ENCODE data around the gene ZNF23.

ZNF23 gene

DNA sequence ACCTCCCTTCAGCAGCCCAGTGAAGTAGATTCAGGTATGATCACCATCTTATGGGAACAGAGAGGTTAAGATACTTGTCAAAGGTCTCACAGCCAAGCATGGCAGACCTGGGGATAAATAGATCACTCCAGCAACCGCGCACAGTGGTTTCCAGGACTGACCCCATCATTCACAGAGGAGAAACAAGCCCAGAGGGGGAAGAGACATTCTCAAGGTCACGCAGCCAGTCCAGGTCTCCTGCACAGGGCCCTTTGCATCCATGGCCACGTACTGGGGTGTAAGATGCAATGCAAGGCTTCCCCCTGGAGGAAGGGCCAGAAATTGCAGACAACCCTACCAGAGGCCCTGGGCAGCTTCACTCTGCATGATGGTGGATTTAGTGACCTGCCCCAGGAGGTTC, 40.1 kb downstream of the ZNF23 start:
- H3K36me3 ChIP-seq (ENCODE audit: control insufficient read depth in 1 of 2, insufficient read depth in 2 of 2, low read length in 2 of 2) = no peaks in the 10 kb centered on the region
- H3K27ac ChIP-seq (ENCODE audit: low read depth, low read length) = no peak overlapping the region
- peaks cover 7 to 16% of the 10 kb centered on the region in 2 donors for H3K27me3 ChIP-seq (ENCODE audit: control insufficient read depth in 1 of 2, insufficient read depth in 2 of 2, low read length in 2 of 2)
- no peaks in the 10 kb centered on the region for H3K4me1 ChIP-seq (ENCODE audit: control insufficient read depth in 1 of 2, insufficient read depth in 2 of 2, low read length in 2 of 2)
- H3K9me3 ChIP-seq (ENCODE audit: control insufficient read depth in 1 of 2, low read length in 2 of 2) = no peaks in the 10 kb centered on the region
- H3K4me3 ChIP-seq (ENCODE audit: low read depth in 1 of 2, low read length in 2 of 2) = no peak overlapping the region
- H3K9ac ChIP-seq (ENCODE audit: low read depth in 1 of 2, low read length in 2 of 2) = no peak overlapping the region

DNA sequence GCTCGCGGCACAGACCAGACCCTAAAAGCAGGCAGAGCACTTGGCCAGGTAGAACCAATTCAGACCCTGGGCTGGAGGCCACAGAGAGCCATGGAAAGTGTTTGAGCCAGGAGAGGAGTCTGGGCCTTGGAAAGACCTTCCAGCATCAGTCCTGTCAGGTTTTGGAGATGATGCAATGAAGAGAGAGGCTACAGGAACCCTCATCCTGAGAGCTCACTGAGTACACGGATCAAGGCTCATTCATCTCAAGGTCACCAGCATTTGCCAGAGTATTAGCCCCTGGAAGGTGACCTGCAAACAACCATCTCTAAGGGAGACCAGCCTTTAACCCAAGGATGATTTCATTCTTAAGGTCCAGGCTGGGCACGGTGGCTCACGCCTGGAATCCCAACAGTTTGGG, 48.0 kb downstream of the ZNF23 start:
- Histone ChIP-seq H3K27me3 (ENCODE audit: control insufficient read depth in 1 of 2, insufficient read depth in 2 of 2, low read length in 2 of 2) (peaks cover 0 to 6% of the 10 kb centered on the region in 2 donors), H3K36me3 (ENCODE audit: control insufficient read depth in 1 of 2, insufficient read depth in 2 of 2, low read length in 2 of 2) (no peaks in the 10 kb centered on the region)

DNA sequence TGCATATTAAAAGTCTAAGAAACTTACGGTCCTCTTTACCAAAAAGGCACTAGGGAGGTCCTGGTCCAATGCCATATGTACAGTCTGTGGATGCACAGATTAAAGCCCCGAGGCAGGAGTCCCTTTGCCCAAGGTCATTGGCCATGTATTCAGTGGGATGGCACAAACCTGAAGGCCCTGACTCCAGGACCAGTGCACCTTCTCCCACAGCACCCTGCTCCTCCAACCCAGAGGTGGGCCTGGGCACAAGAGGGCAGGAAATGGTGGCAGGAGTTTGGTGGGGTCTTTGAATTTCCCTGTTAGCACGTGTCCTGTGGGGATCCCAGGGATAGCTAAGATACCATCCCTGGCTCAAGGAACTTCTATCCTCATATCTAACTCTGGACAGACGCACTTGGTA, 48.7 kb downstream of the ZNF23 start:
- no peaks in the 10 kb centered on the region for H3K4me1 ChIP-seq (ENCODE audit: control insufficient read depth in 1 of 2, insufficient read depth in 2 of 2, low read length in 2 of 2)
- no peak overlapping the region for H3K9ac ChIP-seq (ENCODE audit: low read depth in 1 of 2, low read length in 2 of 2)
- H3K36me3 ChIP-seq (ENCODE audit: control insufficient read depth in 1 of 2, insufficient read depth in 2 of 2, low read length in 2 of 2) = no peaks in the 10 kb centered on the region
- H3K4me3 ChIP-seq (ENCODE audit: low read depth in 1 of 2, low read length in 2 of 2) = no peak overlapping the region
- H3K27ac ChIP-seq (ENCODE audit: low read depth, low read length) = no peak overlapping the region
- H3K27me3 ChIP-seq (ENCODE audit: control insufficient read depth in 1 of 2, insufficient read depth in 2 of 2, low read length in 2 of 2) = peaks cover 0 to 6% of the 10 kb centered on the region in 2 donors
- no peaks in the 10 kb centered on the region for H3K9me3 ChIP-seq (ENCODE audit: control insufficient read depth in 1 of 2, low read length in 2 of 2)

More for the DNA sequence above, 48.0 kb downstream of the ZNF23 start:
- no peak overlapping the region for H3K4me3 ChIP-seq (ENCODE audit: low read depth in 1 of 2, low read length in 2 of 2)
- H3K9me3 ChIP-seq (ENCODE audit: control insufficient read depth in 1 of 2, low read length in 2 of 2) = no peaks in the 10 kb centered on the region
- no peaks in the 10 kb centered on the region for H3K4me1 ChIP-seq (ENCODE audit: control insufficient read depth in 1 of 2, insufficient read depth in 2 of 2, low read length in 2 of 2)
- no peak overlapping the region for H3K27ac ChIP-seq (ENCODE audit: low read depth, low read length)
- H3K9ac ChIP-seq (ENCODE audit: low read depth in 1 of 2, low read length in 2 of 2) = no peak overlapping the region

DNA sequence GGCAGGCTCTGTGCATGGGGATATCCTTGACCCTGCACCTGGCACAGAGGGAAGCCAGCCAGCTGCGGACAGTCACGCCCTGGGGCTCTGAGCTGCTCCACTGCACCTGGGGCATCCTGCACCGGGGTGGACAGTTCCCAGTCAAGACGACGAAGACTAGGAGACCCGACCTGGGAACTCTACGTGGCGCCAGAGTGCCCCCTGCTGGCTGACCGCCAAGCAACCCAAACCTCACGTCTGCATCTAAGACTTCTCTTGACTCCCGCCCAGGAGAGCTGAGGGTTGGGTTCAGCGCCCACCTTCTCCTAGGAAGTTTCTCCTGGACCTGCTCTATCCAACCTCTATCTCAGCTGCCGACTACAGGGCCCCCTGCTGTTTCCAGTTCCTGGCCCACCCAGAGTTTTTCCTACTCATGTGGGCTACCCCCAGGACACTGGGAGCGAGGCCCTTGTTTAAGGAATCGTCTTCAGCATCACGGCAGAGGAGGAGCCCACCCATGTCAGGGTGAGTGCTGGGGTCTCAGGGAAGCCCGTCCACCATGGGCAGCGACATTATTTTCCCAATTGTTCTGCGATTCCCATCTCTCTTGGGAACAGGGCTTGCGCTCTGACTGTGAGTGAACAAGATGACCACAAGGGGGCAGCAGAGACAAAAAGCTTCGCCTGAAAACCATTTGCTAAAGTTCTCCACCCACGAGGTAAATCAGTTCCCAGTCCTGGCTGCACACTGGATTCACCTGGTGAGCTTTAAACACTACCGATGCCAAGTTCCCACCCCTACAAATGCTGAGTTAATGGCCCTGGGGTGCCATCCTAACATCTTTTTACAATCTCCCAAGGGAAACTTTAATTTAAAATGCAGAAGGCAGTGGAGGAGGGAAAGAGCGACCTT, 49.5 kb downstream of the ZNF23 start:
- Histone ChIP-seq H3K27me3 (ENCODE audit: control insufficient read depth in 1 of 2, insufficient read depth in 2 of 2, low read length in 2 of 2) (peaks cover 0 to 6% of the 10 kb centered on the region in 2 donors), H3K27ac (ENCODE audit: low read depth, low read length) (no peak overlapping the region), H3K4me3 (ENCODE audit: low read depth in 1 of 2, low read length in 2 of 2) (no peak overlapping the region), H3K36me3 (ENCODE audit: control insufficient read depth in 1 of 2, insufficient read depth in 2 of 2, low read length in 2 of 2) (no peaks in the 10 kb centered on the region), H3K9me3 (ENCODE audit: control insufficient read depth in 1 of 2, low read length in 2 of 2) (no peaks in the 10 kb centered on the region), H3K9ac (ENCODE audit: low read depth in 1 of 2, low read length in 2 of 2) (no peak overlapping the region), H3K4me1 (ENCODE audit: control insufficient read depth in 1 of 2, insufficient read depth in 2 of 2, low read length in 2 of 2) (no peaks in the 10 kb centered on the region)

DNA sequence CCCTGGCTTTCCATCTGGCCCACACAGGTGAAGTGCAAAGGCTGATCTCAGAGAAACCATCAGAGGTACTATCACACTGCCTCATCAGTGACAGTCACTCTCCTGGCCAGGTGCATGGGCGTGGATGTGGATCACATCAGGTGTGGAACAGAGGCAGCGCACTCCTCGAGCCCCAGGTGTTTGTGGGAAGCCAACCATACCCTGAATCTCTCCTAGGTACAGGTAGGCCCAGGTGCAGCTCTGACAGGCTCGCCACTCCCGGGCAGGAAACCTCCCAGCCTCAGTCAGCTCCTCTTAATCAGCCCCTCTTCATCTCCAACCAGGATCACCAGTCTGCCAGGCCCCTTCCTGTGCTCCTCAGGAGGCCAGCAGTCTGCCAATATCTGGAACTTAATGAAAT, 51.9 kb downstream of the ZNF23 start:
- Histone ChIP-seq H3K27me3 (ENCODE audit: control insufficient read depth in 1 of 2, insufficient read depth in 2 of 2, low read length in 2 of 2) (peaks cover 0 to 6% of the 10 kb centered on the region in 2 donors), H3K9me3 (ENCODE audit: control insufficient read depth in 1 of 2, low read length in 2 of 2) (no peaks in the 10 kb centered on the region), H3K9ac (ENCODE audit: low read depth in 1 of 2, low read length in 2 of 2) (no peak overlapping the region), H3K36me3 (ENCODE audit: control insufficient read depth in 1 of 2, insufficient read depth in 2 of 2, low read length in 2 of 2) (no peaks in the 10 kb centered on the region), H3K4me1 (ENCODE audit: control insufficient read depth in 1 of 2, insufficient read depth in 2 of 2, low read length in 2 of 2) (no peaks in the 10 kb centered on the region), H3K27ac (ENCODE audit: low read depth, low read length) (no peak overlapping the region), H3K4me3 (ENCODE audit: low read depth in 1 of 2, low read length in 2 of 2) (no peak overlapping the region)

DNA sequence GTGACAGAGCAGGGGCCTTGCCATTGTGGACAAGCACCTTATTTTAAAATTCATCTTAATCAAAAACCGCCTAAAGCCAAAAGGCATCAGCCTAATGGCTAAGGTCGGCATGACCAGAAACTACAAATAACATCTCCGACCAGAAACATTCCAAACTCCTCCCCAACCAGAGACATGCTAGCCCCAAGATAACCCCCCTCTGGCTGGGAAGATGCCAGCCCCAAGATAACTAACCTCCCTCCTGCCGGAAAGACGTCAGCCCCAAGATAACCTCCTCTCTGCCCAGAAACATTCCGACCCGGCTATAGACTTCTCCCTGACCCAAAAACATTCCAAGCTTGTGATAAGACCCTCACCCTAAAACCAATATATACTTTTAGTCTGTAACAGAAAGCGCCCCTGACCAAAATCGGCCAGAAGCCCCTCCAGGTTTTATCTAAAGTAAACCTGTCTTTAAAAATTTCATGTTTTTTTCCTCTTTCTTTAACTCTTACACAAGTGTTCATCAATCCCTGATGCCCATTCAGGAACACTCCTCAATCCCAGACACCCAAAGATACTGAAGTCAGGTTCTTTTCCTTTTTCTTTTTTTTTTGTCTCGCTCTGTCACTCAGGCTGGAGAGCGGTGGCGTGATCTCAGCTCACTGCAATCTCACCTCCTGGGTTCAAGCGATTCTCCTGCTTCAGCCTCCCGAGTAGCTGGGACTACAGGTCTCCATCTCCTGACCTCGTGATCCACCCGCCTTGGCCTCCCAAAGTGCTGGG, 52.9 kb downstream of the ZNF23 start:
- Histone ChIP-seq H3K9ac (ENCODE audit: low read depth in 1 of 2, low read length in 2 of 2) (no peak overlapping the region), H3K9me3 (ENCODE audit: control insufficient read depth in 1 of 2, low read length in 2 of 2) (peaks cover 0 to 3% of the 10 kb centered on the region in 2 donors), H3K4me3 (ENCODE audit: low read depth in 1 of 2, low read length in 2 of 2) (no peak overlapping the region), H3K36me3 (ENCODE audit: control insufficient read depth in 1 of 2, insufficient read depth in 2 of 2, low read length in 2 of 2) (no peaks in the 10 kb centered on the region), H3K27me3 (ENCODE audit: control insufficient read depth in 1 of 2, insufficient read depth in 2 of 2, low read length in 2 of 2) (peaks cover 0 to 6% of the 10 kb centered on the region in 2 donors), H3K27ac (ENCODE audit: low read depth, low read length) (no peak overlapping the region), H3K4me1 (ENCODE audit: control insufficient read depth in 1 of 2, insufficient read depth in 2 of 2, low read length in 2 of 2) (no peaks in the 10 kb centered on the region)

DNA sequence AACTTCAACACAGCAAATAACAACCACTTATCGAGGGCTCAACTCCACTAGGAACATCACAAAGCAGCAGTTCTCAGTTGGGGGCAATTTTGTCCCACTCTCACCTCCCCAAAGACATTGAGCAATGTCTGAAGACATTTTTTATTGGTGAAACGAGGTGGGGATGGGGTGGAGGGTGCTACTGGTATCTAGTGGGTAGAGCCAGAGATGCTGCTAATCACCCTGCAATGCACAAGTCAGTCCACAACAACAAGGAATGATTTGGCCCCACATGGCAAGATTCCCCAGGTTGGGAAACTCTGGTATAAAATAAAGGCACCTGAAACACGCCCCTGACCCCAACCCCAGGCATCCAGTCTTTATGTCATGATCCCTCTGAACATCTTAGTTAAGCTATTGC, 53.5 kb downstream of the ZNF23 start:
- H3K9ac ChIP-seq (ENCODE audit: low read depth in 1 of 2, low read length in 2 of 2) = no peak overlapping the region
- peaks cover 0 to 3% of the 10 kb centered on the region in 2 donors for H3K9me3 ChIP-seq (ENCODE audit: control insufficient read depth in 1 of 2, low read length in 2 of 2)
- H3K36me3 ChIP-seq (ENCODE audit: control insufficient read depth in 1 of 2, insufficient read depth in 2 of 2, low read length in 2 of 2) = no peaks in the 10 kb centered on the region
- H3K4me1 ChIP-seq (ENCODE audit: control insufficient read depth in 1 of 2, insufficient read depth in 2 of 2, low read length in 2 of 2) = no peaks in the 10 kb centered on the region
- no peak overlapping the region for H3K27ac ChIP-seq (ENCODE audit: low read depth, low read length)
- peaks cover 0 to 6% of the 10 kb centered on the region in 2 donors for H3K27me3 ChIP-seq (ENCODE audit: control insufficient read depth in 1 of 2, insufficient read depth in 2 of 2, low read length in 2 of 2)
- H3K4me3 ChIP-seq (ENCODE audit: low read depth in 1 of 2, low read length in 2 of 2) = no peak overlapping the region

DNA sequence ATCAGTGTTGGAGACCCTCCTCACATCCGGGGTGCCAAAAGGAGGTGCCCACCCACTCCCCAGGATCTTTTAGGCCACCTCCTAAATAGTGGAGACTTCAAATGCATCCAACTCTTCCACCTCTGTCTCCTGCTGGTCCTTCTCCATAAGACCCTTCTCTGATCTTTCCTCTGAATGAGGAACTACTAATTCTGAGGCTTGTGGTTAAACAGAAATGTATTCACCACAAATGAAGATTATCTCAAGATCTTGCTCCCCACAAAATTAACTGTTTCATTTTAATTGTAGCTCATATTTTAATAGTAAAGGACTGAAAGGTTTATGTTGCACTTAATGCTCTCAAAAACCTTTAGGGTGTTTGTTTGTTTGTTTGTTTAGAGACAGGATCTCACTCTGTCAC, 54.3 kb downstream of the ZNF23 start:
- Histone ChIP-seq H3K9me3 (ENCODE audit: control insufficient read depth in 1 of 2, low read length in 2 of 2) (peaks cover 0 to 3% of the 10 kb centered on the region in 2 donors), H3K27ac (ENCODE audit: low read depth, low read length) (no peak overlapping the region), H3K9ac (ENCODE audit: low read depth in 1 of 2, low read length in 2 of 2) (no peak overlapping the region), H3K36me3 (ENCODE audit: control insufficient read depth in 1 of 2, insufficient read depth in 2 of 2, low read length in 2 of 2) (no peaks in the 10 kb centered on the region), H3K27me3 (ENCODE audit: control insufficient read depth in 1 of 2, insufficient read depth in 2 of 2, low read length in 2 of 2) (peaks cover 0 to 6% of the 10 kb centered on the region in 2 donors), H3K4me3 (ENCODE audit: low read depth in 1 of 2, low read length in 2 of 2) (no peak overlapping the region), H3K4me1 (ENCODE audit: control insufficient read depth in 1 of 2, insufficient read depth in 2 of 2, low read length in 2 of 2) (no peaks in the 10 kb centered on the region)

DNA sequence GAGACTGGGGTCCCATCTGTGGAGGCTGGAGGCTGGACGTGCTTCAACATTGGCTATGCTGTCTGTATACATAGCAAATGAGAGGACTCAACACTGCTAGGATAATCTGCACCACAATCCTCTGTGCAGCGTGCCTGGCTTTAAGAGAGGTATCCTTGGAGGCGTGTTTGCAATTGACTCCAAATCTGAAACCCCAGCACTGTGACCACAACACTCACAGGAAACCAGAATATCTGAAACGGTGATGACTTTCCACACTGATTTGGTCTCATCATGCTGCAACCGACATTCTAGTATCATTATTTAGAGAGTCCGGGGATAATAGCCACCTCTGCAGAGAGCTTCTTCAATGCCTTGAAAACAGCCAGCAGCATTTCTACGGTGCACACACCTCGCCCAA, 55.3 kb downstream of the ZNF23 start:
- no peaks in the 10 kb centered on the region for H3K36me3 ChIP-seq (ENCODE audit: control insufficient read depth in 1 of 2, insufficient read depth in 2 of 2, low read length in 2 of 2)
- H3K27me3 ChIP-seq (ENCODE audit: control insufficient read depth in 1 of 2, insufficient read depth in 2 of 2, low read length in 2 of 2) = peaks cover 0 to 13% of the 10 kb centered on the region in 2 donors
- H3K9ac ChIP-seq (ENCODE audit: low read depth in 1 of 2, low read length in 2 of 2) = no peak overlapping the region
- H3K9me3 ChIP-seq (ENCODE audit: control insufficient read depth in 1 of 2, low read length in 2 of 2) = peaks cover 0 to 3% of the 10 kb centered on the region in 2 donors
- no peaks in the 10 kb centered on the region for H3K4me1 ChIP-seq (ENCODE audit: control insufficient read depth in 1 of 2, insufficient read depth in 2 of 2, low read length in 2 of 2)
- H3K27ac ChIP-seq (ENCODE audit: low read depth, low read length) = no peak overlapping the region
- no peak overlapping the region for H3K4me3 ChIP-seq (ENCODE audit: low read depth in 1 of 2, low read length in 2 of 2)

DNA sequence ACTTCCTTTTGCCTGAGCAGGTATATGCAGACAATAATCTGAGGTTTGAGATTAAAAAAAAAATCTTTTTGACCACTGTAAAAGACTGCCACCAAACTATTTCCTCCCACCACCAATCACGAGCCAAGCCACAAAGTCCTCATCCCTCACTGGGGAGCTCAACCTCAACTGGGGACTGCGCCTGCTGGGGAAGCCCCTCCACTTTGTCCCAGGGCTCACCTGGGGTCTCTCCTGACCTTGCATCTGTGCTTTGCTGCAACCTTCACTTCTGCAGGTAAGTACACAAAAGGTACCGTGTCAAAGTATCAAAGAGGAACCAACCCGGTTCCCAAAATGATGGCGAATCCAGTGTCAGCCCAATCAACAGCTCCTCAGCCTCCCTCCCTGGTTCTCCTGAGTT, 55.7 kb downstream of the ZNF23 start:
- no peaks in the 10 kb centered on the region for H3K36me3 ChIP-seq (ENCODE audit: control insufficient read depth in 1 of 2, insufficient read depth in 2 of 2, low read length in 2 of 2)
- no peak overlapping the region for H3K9ac ChIP-seq (ENCODE audit: low read depth in 1 of 2, low read length in 2 of 2)
- H3K27ac ChIP-seq (ENCODE audit: low read depth, low read length) = no peak overlapping the region
- H3K4me1 ChIP-seq (ENCODE audit: control insufficient read depth in 1 of 2, insufficient read depth in 2 of 2, low read length in 2 of 2) = no peaks in the 10 kb centered on the region
- no peak overlapping the region for H3K4me3 ChIP-seq (ENCODE audit: low read depth in 1 of 2, low read length in 2 of 2)
- H3K9me3 ChIP-seq (ENCODE audit: control insufficient read depth in 1 of 2, low read length in 2 of 2) = peaks cover 0 to 3% of the 10 kb centered on the region in 2 donors
- peaks cover 0 to 14% of the 10 kb centered on the region in 2 donors for H3K27me3 ChIP-seq (ENCODE audit: control insufficient read depth in 1 of 2, insufficient read depth in 2 of 2, low read length in 2 of 2)

Data from duodenal mucosa (tissue), 2 donors.